A549 (cell line): ENCODE results near the gene SATL1. TPM values are rescaled to one million over a fixed set of nuclear protein-coding genes. Genes with fewer than 3 reads are reported as not detected.
"Not testable (repeated sequence)": the region's sequence is repeated elsewhere in the genome, so short reads cannot be mapped to it uniquely, and the experiment has no call there.

ENCODE experiments used
- ATAC-seq, 2 experiments: fragments of 200-7000 bp in 1 of 2; fragments of >200 bp in 1 of 2; cut with Nextera tagmentation in 1 of 2; cut with Tn5 transposase in 1 of 2; 3 replicates each; pipeline versions ENCODE4 v1.8.0 to v1.9.1; 2018 to 2020; ENCODE audit warnings: mild to moderate bottlenecking in 1 of 2, moderate library complexity in 1 of 2
- CTCF ChIA-PET: fragments of 300-600 bp; sonication (Branson Sonifier 250); formaldehyde crosslinking; extraction: SDS; loops from one replicate; lab custom pipeline; 2021; ENCODE audit warnings: antibody characterized with exemption, inconsistent platforms; lab: Yijun Ruan, JAX
- POLR2A ChIA-PET: fragments of 350-600 bp; formaldehyde crosslinking; extraction: SDS; loops from one replicate; lab custom pipeline; 2021; ENCODE audit warnings: antibody characterized with exemption, inconsistent platforms; lab: Yijun Ruan, JAX
- DNase-seq, 2 experiments: peaks; one replicate each; pipeline versions ENCODE4 v3.0.0 to v3.0.0-alpha.2; 2011 to 2016; ENCODE audit warnings: low read depth in 1 of 2, low spot score in 1 of 2
- FAIRE-seq: peaks from 2 replicates; lab custom pipeline; 2011; peaks lifted over from hg19 to GRCh38; lab: Jason Lieb, UNC
- H3K27ac ChIP-seq, 2 experiments: fragments of >200 bp; sonication (Bioruptor Twin); formaldehyde crosslinking; 3 replicates each; pipeline ENCODE4 v1.5.1; 2016 to 2017
- H3K4me1 ChIP-seq: fragments of >200 bp; sonication (Bioruptor Twin); formaldehyde crosslinking; 3 replicates; pipeline ENCODE4 v1.6.1; 2016
- H3K4me2 ChIP-seq: fragments of >200 bp; sonication (Bioruptor Twin); formaldehyde crosslinking; 3 replicates; pipeline ENCODE4 v1.6.1; 2016
- H3K4me3 ChIP-seq: fragments of >200 bp; sonication (Bioruptor Twin); formaldehyde crosslinking; 3 replicates; pipeline ENCODE4 v1.5.1; 2016
- H3K9me3 ChIP-seq: fragments of >200 bp; sonication (Bioruptor Twin); formaldehyde crosslinking; 3 replicates; pipeline ENCODE4 v1.6.1; 2016
- BCL3 ChIP-seq: fragments of >200 bp; sonication (Bioruptor Twin); formaldehyde crosslinking; IDR thresholded peaks from 3 replicates; pipeline ENCODE4 v1.6.1; 2016
- CHD4 ChIP-seq: fragments of 200-600 bp; sonication (generic); IDR thresholded peaks from 2 replicates; pipeline ENCODE4 v1.6.1; 2016; ENCODE audit warnings: antibody characterized with exemption, mild to moderate bottlenecking, borderline replicate concordance
- CTCF ChIP-seq: fragments of >200 bp; sonication (Bioruptor Twin); formaldehyde crosslinking; IDR thresholded peaks from 3 replicates; pipeline ENCODE4 v1.5.1; 2016
- FOSB ChIP-seq: fragments of 250-450 bp; sonication (Bioruptor Pico); IDR thresholded peaks from 2 replicates; pipeline ENCODE4 v1.5.0; 2020; ENCODE audit warnings: mild to moderate bottlenecking, moderate library complexity
- HOXB13 ChIP-seq: fragments of 250-450 bp; sonication (Bioruptor Pico); IDR thresholded peaks from 2 replicates; pipeline ENCODE4 v1.5.0; 2020; ENCODE audit warnings: low read depth, mild to moderate bottlenecking, moderate library complexity
- HOXB5 ChIP-seq: fragments of 250-450 bp; sonication (Bioruptor Pico); IDR thresholded peaks from 2 replicates; pipeline ENCODE4 v1.5.0; 2020; ENCODE audit warnings: mild to moderate bottlenecking, moderate library complexity
- JUNB ChIP-seq: fragments of >200 bp; sonication (Bioruptor Twin); formaldehyde crosslinking; IDR thresholded peaks from 2 replicates; pipeline ENCODE4 v1.6.1; 2016
- KDM1A ChIP-seq: fragments of 200-600 bp; sonication (generic); IDR thresholded peaks from 2 replicates; pipeline ENCODE4 v1.6.1; 2016; ENCODE audit warnings: low read depth, mild to moderate bottlenecking
- KDM5A ChIP-seq: fragments of 200-600 bp; sonication (generic); IDR thresholded peaks from 2 replicates; pipeline ENCODE4 v1.6.1; 2016; ENCODE audit warnings: antibody characterized with exemption, mild to moderate bottlenecking
- MAFK ChIP-seq: fragments of 450-650 bp; IDR thresholded peaks from 2 replicates; pipeline ENCODE4 v1.6.1; 2014; ENCODE audit not compliant: partially characterized antibody
- NFE2L2 ChIP-seq: fragments of 150-350 bp; conservative IDR thresholded peaks from 2 replicates; pipeline ENCODE4 v1.6.1; 2014; ENCODE audit warnings: low read length
- NPAS2 ChIP-seq: fragments of 250-450 bp; sonication (Bioruptor Pico); IDR thresholded peaks from 2 replicates; pipeline ENCODE4 v1.8.0; 2022; ENCODE audit warnings: mild to moderate bottlenecking, moderate library complexity, borderline replicate concordance
- NR3C1 ChIP-seq: fragments of >200 bp; sonication (Bioruptor Twin); formaldehyde crosslinking; IDR thresholded peaks from 3 replicates; pipeline ENCODE4 v1.6.1; 2017
- POLR2AphosphoS2 ChIP-seq: conservative IDR thresholded peaks from 2 replicates; pipeline ENCODE4 v1.6.1; 2012; ENCODE audit warnings: low read length, improper control_type of control experiment, inconsistent platforms
- RAD21 ChIP-seq, 2 experiments: fragments of >200 bp in 1 of 2; sonication (Bioruptor Twin) in 1 of 2; formaldehyde crosslinking in 1 of 2; IDR thresholded peaks in 1 of 2; conservative IDR thresholded peaks in 1 of 2; 2 replicates in 1 of 2; 3 replicates in 1 of 2; pipeline ENCODE4 v1.6.1; 2012 to 2018; ENCODE audit warnings: inconsistent platforms in 1 of 2
- RARB ChIP-seq: fragments of 250-450 bp; sonication (Bioruptor Pico); IDR thresholded peaks from 2 replicates; pipeline ENCODE4 v1.8.0; 2021; ENCODE audit warnings: mild to moderate bottlenecking, moderate library complexity
- RCOR1 ChIP-seq: fragments of 150-350 bp; IDR thresholded peaks from 2 replicates; pipeline ENCODE4 v1.6.1; 2014; ENCODE audit warnings: antibody characterized with exemption, low read length, low read depth
- RNF2 ChIP-seq: fragments of 200-600 bp; sonication (generic); IDR thresholded peaks from 2 replicates; pipeline ENCODE4 v1.6.1; 2016; ENCODE audit warnings: low read depth, mild to moderate bottlenecking, antibody characterized with exemption, moderate library complexity, borderline replicate concordance
- SMC3 ChIP-seq: fragments of >200 bp; sonication (Bioruptor Twin); formaldehyde crosslinking; IDR thresholded peaks from 3 replicates; pipeline ENCODE4 v1.6.1; 2018; ENCODE audit warnings: inconsistent platforms
- TP53 ChIP-seq: fragments of 250-450 bp; sonication (Bioruptor Pico); IDR thresholded peaks from 2 replicates; pipeline ENCODE4 v1.5.0; 2021; ENCODE audit warnings: mild to moderate bottlenecking, moderate library complexity
- ZSCAN20 ChIP-seq: fragments of 250-450 bp; sonication (Bioruptor Pico); IDR thresholded peaks from 2 replicates; pipeline ENCODE4 v1.8.0; 2022; ENCODE audit warnings: mild to moderate bottlenecking, moderate library complexity
- WGBS: methylation state at CpG from one replicate; pipeline ENCODE4 v1.1.6; 2017; ENCODE audit errors: missing lambda C conversion rate; 5-methylcytosine and 5-hydroxymethylcytosine counted together
- polyA plus RNA-seq, 4 experiments: library from polyadenylated mRNA; depleted of rRNA in 3 of 4; stranded (reverse); fragments of >200 nt; fragmentation: RNase III in 1 of 4; extraction: RNeasy Plus Mini Kit Qiagen cat#74134 plus additional on column Dnase treatment in 1 of 4; gene quantifications; 2 replicates in 3 of 4; 3 replicates in 1 of 4; pipeline ENCODE4 v1.2.3, GENCODE V29; 2011 to 2017

Gene SATL1
- polyA plus RNA-seq, 2 of the 4 experiments (the other 2 are of a cell fraction) = 0.03 to 0.06 TPM

- H3K4me1 ChIP-seq = no peaks in the 10 kb centered on the region
- no peak overlapping the region for H3K4me3 ChIP-seq
- no peak overlapping the region for H3K27ac ChIP-seq
- TF ChIP-seq CTCF (peak; percentile 61), NR3C1 (no peak), KDM5A (no peak), SMC3 (peak; percentile 53), RNF2 (no peak), TP53 (CRISPR knock-in tag) (no peak), RAD21 (conservative IDR thresholded peaks at IDR 0.05 in 1 of 2, IDR thresholded peaks at IDR 0.05 in 1 of 2) (peak; percentile 52 to 53; a peak in 4 of 5 replicates)
- FAIRE-seq (peak; percentile 93), DNase-seq (peak; percentile 16 to 37), ATAC-seq (peak; percentile 50 to 68; a peak in 3 of 6 replicates)
- WGBS = 54% methylated on average over 2 of the region's 2 CpGs
- ChIA-PET CTCF (interaction anchor here (0.6 to 1.6 kb wide), 8 partner anchors 9 to 460 kb away, joined by 3 to 6 read pairs (median 4); no protein-coding TSS in a partner anchor), POLR2A (no interaction called here)
- H3K9me3 ChIP-seq = no peaks in the 10 kb centered on the region
- no peak overlapping the region for H3K4me2 ChIP-seq
These were observed 158.7 kb downstream of the SATL1 start for GRCh38 chrX:85084770-85085393.

- DNase-seq, H3K4me2 ChIP-seq, FAIRE-seq, ATAC-seq, H3K4me3 ChIP-seq, POLR2A ChIA-PET, H3K4me1 ChIP-seq, H3K27ac ChIP-seq, CTCF ChIA-PET, H3K9me3 ChIP-seq: not testable (repeated sequence)
- WGBS = 89% methylated on average over 1 of the region's 1 CpG
These were observed 166.3 kb downstream of the SATL1 start for GRCh38 chrX:85077247-85077646.

GRCh38 chrX:85065512-85066198 lies 177.9 kb downstream of the SATL1 start:
- POLR2A ChIA-PET = no interaction called here
- Histone ChIP-seq H3K9me3 (no peaks in the 10 kb centered on the region; the same call in 2 of the 3 replicates), H3K4me3 (no peak overlapping the region), H3K4me2 (no peak overlapping the region), H3K27ac (no peak overlapping the region), H3K4me1 (no peaks in the 10 kb centered on the region)
- FAIRE-seq = no peak
- 90% methylated on average over 4 of the region's 4 CpGs for WGBS
- TF ChIP-seq TP53 (CRISPR knock-in tag) (no peak), NPAS2 (CRISPR knock-in tag) (no peak), POLR2AphosphoS2 (no peak), HOXB5 (no peak), BCL3 (no peak), RNF2 (no peak), HOXB13 (no peak), ZSCAN20 (CRISPR knock-in tag) (no peak), JUNB (no peak), CHD4 (no peak), FOSB (CRISPR knock-in tag) (no peak), RCOR1 (no peak), RARB (CRISPR knock-in tag) (no peak), KDM1A (no peak), NFE2L2 (no peak), MAFK (no peak)
- CTCF ChIA-PET = interaction anchor here (0.8 kb wide), 1 partner anchor 19 kb away, joined by 3 read pairs; no protein-coding TSS in a partner anchor
- DNase-seq = no peak
- ATAC-seq = no peak
